HepG2 (cell line): ENCODE data around the gene ITSN2. TPM values are rescaled to one million over a fixed set of nuclear protein-coding genes. Genes with fewer than 3 reads are reported as not detected.

Experiments used
- ATAC-seq: fragments of 200-7000 bp; cut with Tn5 transposase; 3 replicates; pipeline ENCODE4 v1.9.1; 2020; ENCODE audit warnings: mild to moderate bottlenecking, moderate library complexity
- BruUV-seq: library from RNA; stranded (reverse); fragments of 400-500 nt; replicated peaks from 2 replicates; lab custom pipeline; 2021; lab: Mats Ljungman, UMichigan
- CTCF ChIA-PET: fragments of 300-600 bp; formaldehyde crosslinking; extraction: SDS; loops from one replicate; lab custom pipeline; 2021; ENCODE audit warnings: low total read pairs, inconsistent platforms, low intra/inter-chr PET ratio; lab: Yijun Ruan, JAX
- POLR2A ChIA-PET: fragments of 350-600 bp; sonication (Branson Sonifier 250); formaldehyde crosslinking; loops from one replicate; lab custom pipeline; 2020; ENCODE audit warnings: antibody characterized with exemption, inconsistent platforms; lab: Yijun Ruan, JAX
- DNase-seq: peaks from one replicate; pipeline ENCODE4 v3.0.0-alpha.2; 2015; ENCODE audit warnings: low spot score
- FAIRE-seq: peaks from 3 replicates; lab custom pipeline; 2011; peaks lifted over from hg19 to GRCh38; lab: Jason Lieb, UNC
- H2AFZ ChIP-seq: one replicate; pipeline ENCODE4 v1.6.1; 2011; ENCODE audit warnings: low read length, inconsistent platforms
- H3K27ac ChIP-seq: fragments of 300-600 bp; 3 replicates; pipeline ENCODE4 v1.8.0; 2011; ENCODE audit warnings: mixed run types, mild to moderate bottlenecking, mixed read lengths, low read length, inconsistent platforms; ENCODE audit not compliant: insufficient read depth; ENCODE audit errors: extremely low read length
- H3K27me3 ChIP-seq, 2 experiments: fragments of 200-600 bp in 1 of 2; 2 replicates in 1 of 2; 3 replicates in 1 of 2; pipeline versions ENCODE4 v1.6.0 to v1.8.0; 2011; ENCODE audit warnings: low read length in 2 of 2, mild to moderate bottlenecking in 2 of 2, moderate library complexity in 2 of 2, inconsistent platforms in 1 of 2; ENCODE audit not compliant: insufficient read depth in 2 of 2, control insufficient read depth in 1 of 2
- H3K36me3 ChIP-seq, 2 experiments: fragments of 200-600 bp in 1 of 2; replicated peaks in 1 of 2; 2 replicates in 1 of 2; 3 replicates in 1 of 2; pipeline versions ENCODE4 v1.5.1 to v1.8.0; 2011; ENCODE audit warnings: low read length in 2 of 2, inconsistent platforms in 1 of 2; ENCODE audit not compliant: insufficient read depth in 2 of 2, control insufficient read depth in 1 of 2
- H3K4me1 ChIP-seq: 2 replicates; pipeline ENCODE4 v1.5.1; 2012; ENCODE audit warnings: low read length, inconsistent platforms; ENCODE audit not compliant: insufficient read depth
- H3K4me2 ChIP-seq: 2 replicates; pipeline ENCODE4 v1.6.0; 2011; ENCODE audit warnings: low read depth, low read length, inconsistent platforms
- H3K4me3 ChIP-seq, 3 experiments: fragments of 200-600 bp in 1 of 3; sonication (generic), shearing (Covaris generic) in 1 of 3; replicated peaks in 1 of 3; 2 replicates each; pipeline ENCODE4 v1.5.1; 2011 to 2016; ENCODE audit warnings: low read length in 3 of 3, inconsistent platforms in 2 of 3, low read depth in 2 of 3, mild to moderate bottlenecking in 2 of 3, control low read depth in 1 of 3, mixed read lengths in 1 of 3; ENCODE audit not compliant: insufficient read depth in 1 of 3
- H3K79me2 ChIP-seq: one replicate; pipeline ENCODE4 v1.6.1; 2011; ENCODE audit warnings: low read length, inconsistent platforms; ENCODE audit not compliant: insufficient read depth
- H3K9ac ChIP-seq: 2 replicates; pipeline ENCODE4 v1.6.0; 2011; ENCODE audit warnings: mild to moderate bottlenecking, low read depth, low read length, inconsistent platforms; ENCODE audit not compliant: insufficient read depth
- H3K9me3 ChIP-seq: 2 replicates; pipeline ENCODE4 v1.5.1; 2012; ENCODE audit warnings: mild to moderate bottlenecking, low read length
- H4K20me1 ChIP-seq: 2 replicates; pipeline ENCODE4 v1.6.0; 2011; ENCODE audit warnings: inconsistent platforms, mild to moderate bottlenecking, low read length, moderate library complexity; ENCODE audit not compliant: insufficient read depth
- ATF7-NPFF ChIP-seq: sonication (generic); formaldehyde crosslinking; IDR thresholded peaks from 2 replicates; pipeline ENCODE4 v1.8.1; 2023; ENCODE audit warnings: mild to moderate bottlenecking, low read depth, missing genetic modification reagents, moderate library complexity
- GMEB1 ChIP-seq: sonication (generic); formaldehyde crosslinking; IDR thresholded peaks from 2 replicates; pipeline ENCODE4 v1.5.1; 2020; ENCODE audit warnings: missing genetic modification reagents, mild to moderate bottlenecking, borderline replicate concordance
- KLF12 ChIP-seq: sonication (generic); formaldehyde crosslinking; IDR thresholded peaks from 2 replicates; pipeline ENCODE4 v1.4.0; 2020; ENCODE audit warnings: missing genetic modification reagents, borderline replicate concordance
- MBD4 ChIP-seq: IDR thresholded peaks from 2 replicates; pipeline ENCODE4 v1.6.1; 2012; ENCODE audit warnings: low read length, inconsistent platforms, borderline replicate concordance
- SP4 ChIP-seq: sonication (generic); formaldehyde crosslinking; IDR thresholded peaks from 2 replicates; pipeline ENCODE4 v1.8.1; 2023; ENCODE audit warnings: mild to moderate bottlenecking, missing genetic modification reagents
- ZFP91 ChIP-seq: sonication (generic); formaldehyde crosslinking; IDR thresholded peaks from 2 replicates; pipeline ENCODE4 v1.9.0; 2022; ENCODE audit warnings: missing genetic modification reagents, mild to moderate bottlenecking, borderline replicate concordance
- ZNF143 ChIP-seq: sonication (generic); formaldehyde crosslinking; IDR thresholded peaks from 2 replicates; pipeline ENCODE4 v1.4.0; 2020; ENCODE audit warnings: missing genetic modification reagents
- ZNF235 ChIP-seq: sonication (generic); formaldehyde crosslinking; IDR thresholded peaks from 2 replicates; pipeline ENCODE4 v1.8.1; 2023; ENCODE audit warnings: mild to moderate bottlenecking, missing genetic modification reagents, borderline replicate concordance
- ZNF251 ChIP-seq: sonication (generic); formaldehyde crosslinking; IDR thresholded peaks from 2 replicates; pipeline ENCODE4 v1.9.0; 2021; ENCODE audit warnings: mild to moderate bottlenecking, missing genetic modification reagents
- ZNF577 ChIP-seq: sonication (generic); formaldehyde crosslinking; IDR thresholded peaks from 2 replicates; pipeline ENCODE4 v1.4.0; 2020; ENCODE audit warnings: mild to moderate bottlenecking, low read depth, missing genetic modification reagents, borderline replicate concordance
- ZNF616 ChIP-seq: sonication (generic); formaldehyde crosslinking; IDR thresholded peaks from 2 replicates; pipeline ENCODE4 v1.5.0; 2020; ENCODE audit warnings: low read depth, mild to moderate bottlenecking, missing genetic modification reagents
- ZNF703 ChIP-seq: sonication (generic); formaldehyde crosslinking; IDR thresholded peaks from 2 replicates; pipeline ENCODE4 v1.5.1; 2020; ENCODE audit warnings: missing genetic modification reagents, mild to moderate bottlenecking, moderate library complexity, borderline replicate concordance
- WGBS: methylation state at CpG from one replicate; pipeline ENCODE4 v1.1.6; 2017; ENCODE audit warnings: low lambda C conversion rate; 5-methylcytosine and 5-hydroxymethylcytosine counted together
- in situ Hi-C: cut with HindIII; loops from 2 replicates; pipeline ENCODE4 v1.10.0; 2017; ENCODE audit warnings: low pct_unique_long_range_greater_than_20kb; ENCODE audit not compliant: extremely low pct_ligation_motif_present
- intact Hi-C: fragments of 100-400 bp; cut with micrococcal nuclease; formaldehyde crosslinking; loops from one replicate; pipeline ENCODE4 v1.10.0; 2022; ENCODE audit not compliant: unreplicated experiment
- polyA plus RNA-seq, 8 experiments: library from polyadenylated mRNA; depleted of rRNA in 3 of 8; stranded (reverse) in 7 of 8; unstranded in 1 of 8; fragments of >200 nt; fragmentation: Illumina TruSeq in 4 of 8; extraction: Trizol in 4 of 8; gene quantifications; 2 replicates each; pipeline versions ENCODE4 v1.2.1 to v1.2.3, GENCODE V29; 2011 to 2016; ENCODE audit warnings: low read depth in 4 of 8, missing spikeins in 1 of 8, mixed read lengths in 1 of 8; ENCODE audit not compliant: insufficient read depth in 1 of 8
- total RNA-seq, 5 experiments: library from RNA; depleted of rRNA; stranded (reverse); fragments of >200 nt; fragmentation: Illumina TruSeq; extraction: Trizol; gene quantifications; 2 replicates each; pipeline ENCODE4 v1.2.3, GENCODE V29; 2016; ENCODE audit warnings: low read depth in 1 of 5
- TF ChIP-seq, protein P1 (sequence below): sonication (generic); formaldehyde crosslinking; IDR thresholded peaks from 2 replicates; pipeline ENCODE4 v1.4.0; 2020; ENCODE audit warnings: missing genetic modification reagents

ITSN2 gene
- total and polyA plus RNA-seq, 2 of the 13 experiments (the other 11 are each of a cell fraction or from before 2014, with no cell fraction given): 26.0 to 26.6 TPM

DNA sequence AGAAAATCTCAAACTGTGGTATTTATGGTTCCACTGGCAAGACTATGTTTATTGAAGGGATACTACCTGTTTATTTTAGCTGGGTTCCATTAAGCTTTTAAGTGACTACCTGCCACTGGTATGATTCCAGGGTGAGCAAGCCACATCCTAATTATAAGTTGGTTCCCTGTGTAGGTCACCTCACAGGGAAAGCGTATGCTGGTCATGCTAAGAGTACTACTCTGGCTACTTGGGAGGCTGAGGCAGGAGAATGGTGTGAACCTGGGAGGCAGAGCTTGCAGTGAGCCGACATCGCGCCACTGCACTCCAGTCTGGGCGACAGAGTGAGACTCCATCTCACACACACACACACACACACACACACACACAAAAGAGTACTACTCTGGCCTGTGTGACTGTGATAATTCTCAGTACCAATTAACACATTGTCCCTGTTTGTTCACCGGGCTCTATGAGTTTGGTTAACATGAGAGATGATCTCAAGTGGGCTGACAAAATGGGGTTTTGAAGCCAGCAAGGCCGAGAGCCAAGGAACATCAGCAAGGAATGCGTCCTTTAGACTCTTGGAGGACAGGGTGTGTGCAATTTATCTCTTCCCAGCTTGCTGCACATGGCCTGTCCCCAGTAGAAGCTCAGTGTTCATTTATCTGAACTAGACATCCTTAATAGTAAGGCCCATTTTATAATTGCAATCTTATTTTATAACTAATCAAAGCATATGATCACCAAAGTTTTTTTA lies 15.2 kb upstream of the ITSN2 start:
- H3K4me3 ChIP-seq: no peak overlapping the region
- no peak overlapping the region for H2AFZ ChIP-seq
- intact Hi-C loops (loop anchor here (1.0 kb wide), 1 partner anchor 14 kb away; no protein-coding TSS in a partner anchor), in situ Hi-C loops (no loop called here)
- no peaks in the 10 kb centered on the region for H3K36me3 ChIP-seq
- H3K4me2 ChIP-seq: no peak overlapping the region
- H3K27me3 ChIP-seq: no peaks in the 10 kb centered on the region
- ATAC-seq (no peak; the same call in 1 of the 3 replicates), FAIRE-seq (no peak), DNase-seq (no peak)
- CTCF ChIA-PET: no interaction called here
- no peaks in the 10 kb centered on the region for H3K79me2 ChIP-seq
- H3K27ac ChIP-seq: no peak overlapping the region
- H3K9me3 ChIP-seq: no peaks in the 10 kb centered on the region
- TF ChIP-seq MBD4 (no peak), ZNF143 (CRISPR knock-in tag) (no peak), ZNF703 (no peak), ATF7-NPFF (CRISPR knock-in tag) (no peak), SP4 (CRISPR knock-in tag) (no peak), ZNF616 (CRISPR knock-in tag) (no peak), GMEB1 (CRISPR knock-in tag) (no peak), ZFP91 (CRISPR knock-in tag) (no peak), ZNF235 (no peak), ZNF577 (CRISPR knock-in tag) (no peak), KLF12 (CRISPR knock-in tag) (no peak), ZNF251 (CRISPR knock-in tag) (no peak)
- TF ChIP-seq, protein P1, sequence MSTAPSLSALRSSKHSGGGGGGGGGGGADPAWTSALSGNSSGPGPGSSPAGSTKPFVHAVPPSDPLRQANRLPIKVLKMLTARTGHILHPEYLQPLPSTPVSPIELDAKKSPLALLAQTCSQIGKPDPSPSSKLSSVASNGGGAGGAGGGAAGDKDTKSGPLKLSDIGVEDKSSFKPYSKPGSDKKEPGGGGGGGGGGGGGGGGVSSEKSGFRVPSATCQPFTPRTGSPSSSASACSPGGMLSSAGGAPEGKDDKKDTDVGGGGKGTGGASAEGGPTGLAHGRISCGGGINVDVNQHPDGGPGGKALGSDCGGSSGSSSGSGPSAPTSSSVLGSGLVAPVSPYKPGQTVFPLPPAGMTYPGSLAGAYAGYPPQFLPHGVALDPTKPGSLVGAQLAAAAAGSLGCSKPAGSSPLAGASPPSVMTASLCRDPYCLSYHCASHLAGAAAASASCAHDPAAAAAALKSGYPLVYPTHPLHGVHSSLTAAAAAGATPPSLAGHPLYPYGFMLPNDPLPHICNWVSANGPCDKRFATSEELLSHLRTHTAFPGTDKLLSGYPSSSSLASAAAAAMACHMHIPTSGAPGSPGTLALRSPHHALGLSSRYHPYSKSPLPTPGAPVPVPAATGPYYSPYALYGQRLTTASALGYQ (CRISPR knock-in tag): no peak
- WGBS: 69% methylated on average over 8 of the region's 8 CpGs
- H3K4me1 ChIP-seq: peaks cover 7% of the 10 kb centered on the region
- H4K20me1 ChIP-seq: no peaks in the 10 kb centered on the region
- BruUV-seq: no TSS peak
- POLR2A ChIA-PET: no interaction called here
- no peak overlapping the region for H3K9ac ChIP-seq
